Fibroblast of pulmonary artery (primary cell): ENCODE results near the gene ZNF700.
"Not testable (repeated sequence)": the region's sequence is repeated elsewhere in the genome, so short reads cannot be mapped to it uniquely, and the experiment has no call there.

Experiments
- DNase-seq: peaks from one replicate; pipeline ENCODE4 v3.0.0-alpha.2; 2010; ENCODE audit warnings: low read depth
- H3K4me3 ChIP-seq: replicated peaks from 2 replicates; pipeline ENCODE4 v1.5.1; 2011; ENCODE audit warnings: low read depth, mild to moderate bottlenecking, control low read depth, low read length, moderate library complexity
- TF ChIP-seq, protein P1 (sequence below): IDR thresholded peaks from 2 replicates; pipeline ENCODE4 v1.5.1; 2011; ENCODE audit warnings: mild to moderate bottlenecking, control low read depth, low read length, inconsistent platforms; ENCODE audit errors: missing control alignments

ZNF700 gene

DNA sequence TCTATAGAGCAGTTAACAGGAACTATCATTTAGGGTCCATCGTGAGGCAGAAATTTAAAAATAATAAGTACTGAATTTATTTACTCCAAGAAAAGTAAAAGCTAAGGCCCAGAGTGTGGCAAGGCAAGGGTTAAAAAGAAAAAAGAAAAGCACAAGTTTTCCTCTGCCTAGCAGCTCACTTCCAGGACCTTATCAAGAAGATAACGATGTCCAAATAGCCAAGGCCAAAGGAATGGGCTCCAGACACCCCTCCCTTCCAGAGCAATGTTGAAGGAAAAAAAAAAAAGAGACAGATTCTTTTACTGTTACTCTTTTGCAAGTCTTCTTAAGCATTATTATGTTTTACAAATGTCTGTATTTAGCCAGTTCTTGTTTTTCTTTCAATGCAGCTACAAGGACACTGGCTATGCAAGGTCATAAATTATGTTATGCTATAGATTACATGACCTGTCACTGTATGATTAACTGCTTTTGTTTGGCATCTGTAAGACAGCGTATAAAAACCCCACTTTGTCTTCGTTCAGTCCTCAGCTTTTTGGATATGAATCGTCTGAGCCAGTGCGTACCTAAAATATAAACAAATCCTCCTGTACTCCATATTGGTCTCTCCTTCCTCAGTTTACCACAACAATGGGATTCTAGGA is 2.9 kb upstream of the ZNF700 start:
- peak; percentile 29 for DNase-seq
- TF ChIP-seq, protein P1, sequence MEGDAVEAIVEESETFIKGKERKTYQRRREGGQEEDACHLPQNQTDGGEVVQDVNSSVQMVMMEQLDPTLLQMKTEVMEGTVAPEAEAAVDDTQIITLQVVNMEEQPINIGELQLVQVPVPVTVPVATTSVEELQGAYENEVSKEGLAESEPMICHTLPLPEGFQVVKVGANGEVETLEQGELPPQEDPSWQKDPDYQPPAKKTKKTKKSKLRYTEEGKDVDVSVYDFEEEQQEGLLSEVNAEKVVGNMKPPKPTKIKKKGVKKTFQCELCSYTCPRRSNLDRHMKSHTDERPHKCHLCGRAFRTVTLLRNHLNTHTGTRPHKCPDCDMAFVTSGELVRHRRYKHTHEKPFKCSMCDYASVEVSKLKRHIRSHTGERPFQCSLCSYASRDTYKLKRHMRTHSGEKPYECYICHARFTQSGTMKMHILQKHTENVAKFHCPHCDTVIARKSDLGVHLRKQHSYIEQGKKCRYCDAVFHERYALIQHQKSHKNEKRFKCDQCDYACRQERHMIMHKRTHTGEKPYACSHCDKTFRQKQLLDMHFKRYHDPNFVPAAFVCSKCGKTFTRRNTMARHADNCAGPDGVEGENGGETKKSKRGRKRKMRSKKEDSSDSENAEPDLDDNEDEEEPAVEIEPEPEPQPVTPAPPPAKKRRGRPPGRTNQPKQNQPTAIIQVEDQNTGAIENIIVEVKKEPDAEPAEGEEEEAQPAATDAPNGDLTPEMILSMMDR, result no peak
- H3K4me3 ChIP-seq, result no peak overlapping the region

DNA sequence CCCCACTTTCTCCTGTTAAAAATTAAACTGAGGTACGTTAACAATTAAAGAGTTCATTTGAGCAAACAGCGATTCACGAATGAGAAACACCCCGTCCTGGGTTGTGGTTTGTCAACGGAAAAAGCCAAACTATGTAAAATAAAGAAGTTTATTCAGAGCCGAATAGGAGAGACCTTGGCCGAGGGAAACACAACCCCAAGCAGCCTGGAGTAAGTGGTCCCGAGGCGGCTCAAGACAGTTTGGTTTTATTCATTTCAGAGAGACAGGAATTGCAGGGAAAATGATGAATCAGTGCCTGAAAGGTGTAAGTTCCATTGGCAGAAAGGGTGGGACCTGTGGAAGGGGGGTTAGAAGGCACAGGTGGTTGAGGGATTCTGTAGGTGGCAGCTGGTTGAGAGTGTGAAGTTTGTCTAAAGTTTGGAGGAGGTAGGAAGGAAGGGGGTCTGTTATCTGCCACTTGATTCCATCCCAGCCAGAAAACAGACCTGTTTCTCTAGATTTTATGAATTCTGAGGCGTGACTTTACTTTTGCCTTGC is 812 bp downstream of the ZNF700 start:
- not testable (repeated sequence) for DNase-seq

DNA sequence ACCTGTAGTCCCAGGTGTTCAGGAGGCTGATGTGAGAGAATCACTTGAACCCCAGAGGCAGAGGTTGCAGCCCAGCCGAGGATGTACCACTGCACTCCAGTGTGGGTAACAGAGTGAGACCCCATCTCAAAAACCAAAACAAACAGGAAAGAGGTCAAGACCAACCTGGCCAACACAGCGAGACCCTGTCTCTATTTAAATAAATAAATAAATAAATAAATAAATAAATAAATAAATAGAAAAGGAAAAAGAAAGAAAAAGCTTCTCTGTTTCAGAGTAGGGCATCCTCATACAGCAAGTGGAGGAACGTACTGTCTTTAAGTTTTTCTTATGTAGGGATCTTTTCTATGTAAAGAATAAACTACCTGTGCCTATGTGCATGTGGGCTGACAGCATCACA is 2.3 kb downstream of the ZNF700 start:
- DNase-seq, result no peak
- H3K4me3 ChIP-seq, result no peak overlapping the region
- TF ChIP-seq, protein P1, result no peak

More for the DNA sequence above, 812 bp downstream of the ZNF700 start:
- peak overlapping the region; percentile 91 for H3K4me3 ChIP-seq

DNA sequence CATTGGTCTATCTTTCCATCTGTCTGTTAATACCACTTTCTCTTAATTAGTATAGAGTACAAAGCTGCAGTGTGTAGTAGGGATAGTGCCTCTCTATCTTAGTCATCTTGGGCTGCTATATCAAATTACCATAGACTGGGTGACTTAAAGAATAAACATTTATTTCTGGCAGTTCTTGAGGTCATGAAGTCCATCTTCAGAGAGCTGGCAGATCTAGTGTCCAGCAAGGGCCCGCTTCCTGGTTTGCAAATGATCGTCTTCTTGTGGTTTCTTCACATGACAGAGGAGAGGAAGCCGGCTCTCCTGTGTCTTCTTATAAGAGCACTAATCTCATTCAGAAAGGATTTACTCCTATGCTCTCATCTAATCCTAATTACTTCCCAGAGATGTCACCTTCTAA is 6.1 kb downstream of the ZNF700 start:
- no peak for DNase-seq
- TF ChIP-seq, protein P1, result no peak
- H3K4me3 ChIP-seq, result no peak overlapping the region

DNA sequence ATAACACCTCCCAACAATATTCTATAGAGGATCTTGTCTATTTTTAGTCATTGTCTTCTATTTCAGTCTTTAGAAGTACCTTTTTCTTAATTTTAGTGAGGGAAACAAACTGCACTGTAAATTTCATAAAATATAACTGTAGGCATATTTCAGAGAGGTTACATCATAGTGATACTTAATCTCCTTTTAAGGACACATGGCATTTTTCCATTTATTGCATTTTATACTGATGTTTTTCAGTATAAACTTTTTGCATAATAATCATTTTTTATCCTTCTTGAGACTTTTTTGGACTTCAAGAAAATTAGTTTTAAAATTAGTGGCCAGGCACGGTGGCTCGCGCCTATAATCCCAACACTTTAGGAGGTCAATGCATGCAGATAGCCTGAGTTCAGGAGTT is 6.6 kb downstream of the ZNF700 start:
- DNase-seq, result no peak
- TF ChIP-seq, protein P1, result no peak
- no peak overlapping the region for H3K4me3 ChIP-seq

DNA sequence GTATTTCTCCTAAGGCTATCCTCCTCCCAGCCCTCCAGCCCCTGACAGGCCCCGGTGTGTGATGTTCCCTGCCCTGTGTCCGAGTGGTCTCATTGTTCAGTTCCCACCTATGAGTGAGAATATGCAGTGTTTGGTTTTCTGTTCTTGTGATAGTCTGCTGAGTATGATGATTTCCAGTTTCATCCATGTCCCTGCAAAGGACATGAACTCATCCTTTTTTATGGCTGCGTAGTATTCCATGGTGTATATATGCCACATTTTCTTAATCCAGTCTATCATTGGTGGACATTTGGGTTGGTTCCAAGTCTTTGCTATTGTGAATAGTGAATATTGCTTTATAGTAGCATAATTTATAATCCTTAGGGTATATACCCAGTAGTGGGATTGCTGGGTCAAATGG is 10.9 kb downstream of the ZNF700 start:
- DNase-seq, H3K4me3 ChIP-seq: not testable (repeated sequence)

DNA sequence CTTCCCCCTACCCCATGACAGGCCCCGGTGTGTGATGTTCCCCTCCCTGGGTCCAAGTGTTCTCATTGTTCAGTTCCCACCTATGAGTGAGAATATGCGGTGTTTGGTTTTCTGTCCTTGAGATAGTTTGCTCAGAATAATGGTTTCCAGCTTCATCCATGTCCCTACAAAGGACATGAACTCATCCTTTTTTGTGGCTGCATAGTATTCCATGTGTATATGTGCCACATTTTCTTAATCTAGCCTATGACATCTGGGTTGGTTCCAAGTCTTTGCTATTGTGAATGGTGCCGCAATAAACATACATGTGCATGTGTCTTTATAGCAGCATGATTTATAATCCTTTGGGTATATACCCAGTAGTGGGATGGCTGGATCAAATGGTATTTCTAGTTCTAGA is 13.5 kb downstream of the ZNF700 start:
- not testable (repeated sequence) for H3K4me3 ChIP-seq, DNase-seq

DNA sequence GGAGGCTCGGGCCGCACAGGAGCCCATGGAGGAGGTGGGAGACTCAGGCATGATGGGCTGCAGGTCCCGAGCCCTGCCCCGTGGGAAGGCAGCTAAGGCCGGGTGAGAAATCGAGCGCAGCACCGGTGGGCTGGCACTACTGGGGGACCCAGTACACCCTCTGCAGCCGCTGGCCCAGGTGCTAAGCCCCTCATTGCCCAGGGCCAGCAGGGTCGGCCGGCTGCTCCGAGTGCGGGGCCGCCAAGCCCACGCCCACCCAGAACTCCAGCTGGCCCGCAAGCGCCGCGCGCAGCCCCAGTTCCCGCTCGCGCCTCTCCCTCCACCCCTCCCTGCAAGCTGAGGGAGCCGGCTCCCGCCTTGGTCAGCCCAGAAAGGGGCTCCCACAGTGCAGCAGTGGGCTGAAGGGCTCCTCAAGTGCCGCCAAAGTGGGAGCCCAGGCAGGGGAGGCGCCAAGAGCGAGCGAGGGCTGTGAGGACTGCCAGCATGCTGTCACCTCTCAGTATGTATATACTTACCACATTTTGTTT is 16.5 kb downstream of the ZNF700 start:
- DNase-seq, H3K4me3 ChIP-seq: not testable (repeated sequence)

DNA sequence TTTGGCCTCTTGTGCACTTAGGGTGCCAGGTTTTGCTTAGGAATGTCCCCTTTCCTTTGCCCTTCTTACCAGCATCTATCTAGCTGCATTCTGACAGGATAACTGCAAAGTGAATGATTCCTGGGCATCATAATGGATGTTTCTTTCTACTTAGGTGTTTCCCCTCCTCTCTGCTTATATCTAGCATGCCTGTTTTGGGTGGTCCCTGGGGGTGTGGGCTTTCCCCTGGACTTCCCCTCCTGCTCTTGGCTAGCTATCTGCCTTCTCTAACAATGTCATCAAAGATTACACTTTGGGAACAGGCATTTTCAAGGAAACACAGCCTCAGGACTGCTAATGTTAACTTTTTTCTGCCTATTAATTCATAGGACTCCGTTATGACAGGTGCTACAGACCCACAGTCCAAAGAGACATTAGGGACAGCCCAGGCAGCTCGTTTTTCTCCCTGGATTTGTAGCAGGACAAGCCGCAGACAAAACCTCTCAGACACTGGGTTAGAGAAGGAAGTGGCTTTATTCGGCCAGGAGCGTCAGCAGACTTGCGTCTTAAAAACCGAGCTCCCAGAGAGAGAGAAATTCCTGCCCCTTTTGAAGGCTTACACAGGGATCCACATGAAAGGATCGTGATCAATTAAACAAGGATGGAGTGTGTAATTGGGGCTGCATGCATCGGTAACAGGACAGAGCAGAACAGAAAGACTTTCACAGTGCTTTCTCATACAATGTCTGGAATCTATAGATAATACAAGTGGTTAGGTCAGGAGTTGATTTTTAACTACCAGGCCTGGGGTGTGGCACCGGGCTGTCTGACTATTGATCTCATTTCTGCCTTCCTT is 17.3 kb downstream of the ZNF700 start:
- no peak overlapping the region for H3K4me3 ChIP-seq
- DNase-seq, result no peak
- TF ChIP-seq, protein P1, result no peak
